ENCODE measurements around the gene ZBTB48. TPM values are rescaled to one million over a fixed set of nuclear protein-coding genes. Genes with fewer than 3 reads are reported as not detected.

The ZBTB48 gene
- total RNA-seq, 2 experiments from 2014 or later, result 15.0 to 18.3 TPM

DNA sequence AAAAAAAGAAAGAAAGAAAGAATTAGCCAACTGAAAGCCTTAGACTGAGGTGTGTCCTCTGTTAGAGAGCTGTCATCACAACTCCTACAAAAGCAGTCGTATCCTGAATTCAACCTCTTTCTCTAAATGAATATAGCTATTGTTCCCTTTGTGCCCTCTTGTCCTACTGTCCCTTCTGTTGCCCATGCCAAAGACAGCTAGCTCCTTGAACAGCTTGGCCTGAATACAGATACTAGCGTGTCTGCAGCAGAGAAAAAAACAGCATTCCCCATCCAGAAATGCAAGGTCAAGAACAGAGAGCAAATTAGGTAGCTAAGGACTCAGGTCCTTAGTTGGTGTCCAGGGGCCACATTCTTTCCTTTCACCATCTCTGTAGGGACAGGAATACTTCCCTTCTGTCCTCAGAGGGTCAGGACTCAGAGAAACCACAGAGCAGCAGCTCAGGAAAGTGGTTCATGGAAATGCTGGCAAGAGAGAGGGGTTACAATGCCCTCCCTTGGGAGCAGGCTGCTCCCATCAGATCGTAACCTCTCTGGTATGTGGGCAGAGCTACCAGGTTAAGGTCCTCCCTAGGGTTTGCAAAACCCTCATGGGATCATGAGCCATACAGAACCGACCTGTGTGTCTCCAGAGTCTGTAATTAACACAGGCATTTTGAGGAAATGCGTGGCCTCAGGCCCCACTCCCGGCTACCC is 1.8 kb upstream of the ZBTB48 start:
- Mint-ChIP-seq H3K4me3 (no peak overlapping the region), H3K4me1 (ENCODE audit: low read depth) (peaks cover 32% of the 10 kb centered on the region), H3K36me3 (ENCODE audit: low read depth) (peaks cover 4% of the 10 kb centered on the region), H3K9me3 (no peaks in the 10 kb centered on the region), H3K27me3 (ENCODE audit: low read depth) (no peaks in the 10 kb centered on the region), H3K27ac (no peak overlapping the region)
- CTCF ChIA-PET, result no interaction called here
- no peak for DNase-seq
- intact Hi-C loops (cut with micrococcal nuclease), result loop anchor here (2.0 kb wide), 1 partner anchor 47 kb away; the partner anchor contains the start of gene THAP3

DNA sequence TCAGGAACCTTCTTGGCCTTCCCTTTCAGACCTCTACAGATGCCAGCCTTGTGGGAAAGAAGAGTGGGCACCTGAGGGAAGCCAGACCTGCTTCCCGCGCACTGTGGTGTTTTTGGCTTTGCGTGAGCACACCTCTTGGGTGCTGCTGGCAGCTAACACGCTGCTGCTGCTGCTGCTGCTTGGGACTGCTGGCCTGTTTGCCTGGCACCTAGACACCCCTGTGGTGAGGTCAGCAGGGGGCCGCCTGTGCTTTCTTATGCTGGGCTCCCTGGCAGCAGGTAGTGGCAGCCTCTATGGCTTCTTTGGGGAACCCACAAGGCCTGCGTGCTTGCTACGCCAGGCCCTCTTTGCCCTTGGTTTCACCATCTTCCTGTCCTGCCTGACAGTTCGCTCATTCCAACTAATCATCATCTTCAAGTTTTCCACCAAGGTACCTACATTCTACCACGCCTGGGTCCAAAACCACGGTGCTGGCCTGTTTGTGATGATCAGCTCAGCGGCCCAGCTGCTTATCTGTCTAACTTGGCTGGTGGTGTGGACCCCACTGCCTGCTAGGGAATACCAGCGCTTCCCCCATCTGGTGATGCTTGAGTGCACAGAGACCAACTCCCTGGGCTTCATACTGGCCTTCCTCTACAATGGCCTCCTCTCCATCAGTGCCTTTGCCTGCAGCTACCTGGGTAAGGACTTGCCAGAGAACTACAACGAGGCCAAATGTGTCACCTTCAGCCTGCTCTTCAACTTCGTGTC is 995 bp upstream of the ZBTB48 start:
- no peaks in the 10 kb centered on the region for H3K27me3 Mint-ChIP-seq (ENCODE audit: low read depth)
- H3K4me1 Mint-ChIP-seq (ENCODE audit: low read depth), result peaks cover 32% of the 10 kb centered on the region
- intact Hi-C loops (cut with micrococcal nuclease), result loop anchor here (1.0 to 2.0 kb wide), 4 partner anchors 23 to 46 kb away; partner anchors contain the start of genes NOL9, PHF13 and THAP3
- peaks cover 4% of the 10 kb centered on the region for H3K36me3 Mint-ChIP-seq (ENCODE audit: low read depth)
- H3K9me3 Mint-ChIP-seq, result no peaks in the 10 kb centered on the region
- DNase-seq, result no peak
- CTCF ChIA-PET, result no interaction called here
- peak overlapping the region; percentile 94 for H3K27ac Mint-ChIP-seq
- peak overlapping the region; percentile 97 for H3K4me3 Mint-ChIP-seq

DNA sequence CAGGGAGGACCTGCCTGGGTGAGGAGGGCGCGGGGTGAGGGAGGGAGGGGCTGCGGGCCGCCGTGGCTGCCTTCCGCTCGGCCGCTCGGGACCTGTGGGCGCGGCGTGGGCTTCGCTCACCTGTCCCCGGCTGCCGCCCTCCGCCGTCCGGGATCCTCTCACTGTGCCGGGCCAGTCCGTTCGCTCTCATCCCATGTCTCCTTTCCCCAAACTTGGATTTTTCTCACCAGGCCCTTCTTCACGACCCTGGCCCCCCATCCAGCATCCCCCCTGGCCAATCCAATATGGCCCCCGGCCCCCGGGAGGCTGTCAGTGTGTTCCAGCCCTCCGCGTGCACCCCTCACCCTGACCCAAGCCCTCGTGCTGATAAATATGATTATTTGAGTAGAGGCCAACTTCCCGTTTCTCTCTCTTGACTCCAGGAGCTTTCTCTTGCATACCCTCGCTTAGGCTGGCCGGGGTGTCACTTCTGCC is 362 bp downstream of the ZBTB48 start:
- Mint-ChIP-seq H3K4me3 (peak overlapping the region; percentile 97), H3K27ac (peak overlapping the region; percentile 94), H3K36me3 (ENCODE audit: low read depth) (peaks cover 4% of the 10 kb centered on the region), H3K27me3 (ENCODE audit: low read depth) (no peaks in the 10 kb centered on the region), H3K4me1 (ENCODE audit: low read depth) (peaks cover 38% of the 10 kb centered on the region), H3K9me3 (no peaks in the 10 kb centered on the region)
- intact Hi-C loops (cut with micrococcal nuclease), result no loop called here
- CTCF ChIA-PET, result interaction anchor here (1.0 kb wide), 1 partner anchor 26 kb away, joined by 4 read pairs; the partner anchor contains the start of gene NOL9
- DNase-seq, result no peak

DNA sequence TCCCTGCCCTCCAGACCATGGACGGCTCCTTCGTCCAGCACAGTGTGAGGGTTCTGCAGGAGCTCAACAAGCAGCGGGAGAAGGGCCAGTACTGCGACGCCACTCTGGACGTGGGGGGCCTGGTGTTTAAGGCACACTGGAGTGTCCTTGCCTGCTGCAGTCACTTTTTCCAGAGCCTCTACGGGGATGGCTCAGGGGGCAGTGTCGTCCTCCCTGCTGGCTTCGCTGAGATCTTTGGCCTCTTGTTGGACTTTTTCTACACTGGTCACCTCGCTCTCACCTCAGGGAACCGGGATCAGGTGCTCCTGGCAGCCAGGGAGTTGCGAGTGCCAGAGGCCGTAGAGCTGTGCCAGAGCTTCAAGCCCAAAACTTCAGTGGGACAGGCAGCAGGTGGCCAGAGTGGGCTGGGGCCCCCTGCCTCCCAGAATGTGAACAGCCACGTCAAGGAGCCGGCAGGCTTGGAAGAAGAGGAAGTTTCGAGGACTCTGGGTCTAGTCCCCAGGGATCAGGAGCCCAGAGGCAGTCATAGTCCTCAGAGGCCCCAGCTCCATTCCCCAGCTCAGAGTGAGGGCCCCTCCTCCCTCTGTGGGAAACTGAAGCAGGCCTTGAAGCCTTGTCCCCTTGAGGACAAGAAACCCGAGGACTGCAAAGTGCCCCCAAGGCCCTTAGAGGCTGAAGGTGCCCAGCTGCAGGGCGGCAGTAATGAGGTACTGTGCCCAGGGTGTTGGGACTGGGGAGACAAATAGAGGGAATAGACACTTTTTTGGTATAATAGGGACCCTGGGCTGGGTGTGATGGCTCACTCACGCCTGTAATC is 1.0 kb downstream of the ZBTB48 start:
- Mint-ChIP-seq H3K36me3 (ENCODE audit: low read depth) (peaks cover 4% of the 10 kb centered on the region), H3K4me3 (peak overlapping the region; percentile 97), H3K27me3 (ENCODE audit: low read depth) (no peaks in the 10 kb centered on the region), H3K4me1 (ENCODE audit: low read depth) (peaks cover 38% of the 10 kb centered on the region), H3K9me3 (no peaks in the 10 kb centered on the region), H3K27ac (peak overlapping the region; percentile 82)
- DNase-seq, result no peak
- intact Hi-C loops (cut with micrococcal nuclease), result no loop called here
- CTCF ChIA-PET, result interaction anchor here (0.6 to 1.3 kb wide), 3 partner anchors 19 to 87 kb away, joined by 3 to 8 read pairs (median 4); no protein-coding TSS in a partner anchor

DNA sequence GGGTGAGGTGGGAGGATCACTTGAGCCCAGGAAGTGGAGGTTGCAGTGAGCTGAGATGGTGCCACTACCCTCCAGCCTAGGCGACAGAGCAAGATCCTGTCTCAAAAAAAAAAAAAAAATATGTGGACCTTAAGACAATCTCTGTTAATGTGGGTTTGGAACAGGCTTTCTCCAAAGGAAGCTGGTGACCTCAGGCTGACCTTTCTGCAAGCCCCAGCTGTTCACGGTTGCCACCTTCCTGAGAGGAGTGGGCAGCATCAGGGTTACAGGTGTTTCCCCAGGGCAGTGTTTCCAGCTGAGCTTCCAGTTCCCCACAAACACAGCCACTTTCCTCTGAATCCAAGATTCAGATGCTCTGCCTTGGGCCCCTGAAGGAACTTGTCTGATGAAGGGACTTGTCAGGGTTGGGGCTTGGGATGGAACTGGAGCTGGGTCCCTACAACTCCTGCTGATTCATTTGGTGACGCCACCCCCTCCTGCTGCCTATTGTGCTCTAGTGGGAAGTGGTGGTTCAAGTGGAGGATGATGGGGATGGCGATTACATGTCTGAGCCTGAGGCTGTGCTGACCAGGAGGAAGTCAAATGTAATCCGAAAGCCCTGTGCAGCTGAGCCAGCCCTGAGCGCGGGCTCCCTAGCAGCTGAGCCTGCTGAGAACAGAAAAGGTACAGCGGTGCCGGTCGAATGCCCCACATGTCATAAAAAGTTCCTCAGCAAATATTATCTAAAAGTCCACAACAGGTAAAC is 1.9 kb downstream of the ZBTB48 start:
- peaks cover 38% of the 10 kb centered on the region for H3K4me1 Mint-ChIP-seq (ENCODE audit: low read depth)
- no peak for DNase-seq
- CTCF ChIA-PET, result interaction anchor here (0.6 to 1.3 kb wide), 4 partner anchors 19 to 88 kb away, joined by 3 to 8 read pairs (median 4); no protein-coding TSS in a partner anchor
- H3K27ac Mint-ChIP-seq, result peak overlapping the region; percentile 37
- H3K9me3 Mint-ChIP-seq, result no peaks in the 10 kb centered on the region
- peaks cover 4% of the 10 kb centered on the region for H3K36me3 Mint-ChIP-seq (ENCODE audit: low read depth)
- intact Hi-C loops (cut with micrococcal nuclease), result no loop called here
- H3K27me3 Mint-ChIP-seq (ENCODE audit: low read depth), result no peaks in the 10 kb centered on the region
- peak overlapping the region; percentile 29 for H3K4me3 Mint-ChIP-seq

DNA sequence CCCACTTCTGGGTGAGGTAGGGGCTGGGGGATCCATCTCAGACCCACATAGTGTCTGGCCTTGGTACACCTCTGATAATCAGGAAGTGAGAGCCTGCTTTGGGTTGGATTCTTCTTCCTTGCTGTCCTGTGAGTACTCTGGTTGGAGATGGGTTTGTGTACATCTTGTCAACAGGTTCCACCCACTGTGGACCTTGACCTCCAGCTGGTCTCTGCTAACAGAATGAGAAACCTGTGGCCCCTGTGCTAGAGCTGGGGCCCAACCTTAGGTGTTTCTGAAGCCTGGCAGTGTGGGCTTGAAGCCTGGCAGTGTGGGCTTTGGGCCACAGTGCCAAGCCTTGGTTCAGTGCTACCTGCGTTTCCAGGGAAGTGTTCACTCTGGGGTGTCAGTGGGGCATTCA is 2.6 kb downstream of the ZBTB48 start:
- Mint-ChIP-seq H3K9me3 (no peaks in the 10 kb centered on the region), H3K36me3 (ENCODE audit: low read depth) (peaks cover 4% of the 10 kb centered on the region), H3K27me3 (ENCODE audit: low read depth) (no peaks in the 10 kb centered on the region), H3K4me3 (no peak overlapping the region), H3K4me1 (ENCODE audit: low read depth) (peaks cover 45% of the 10 kb centered on the region), H3K27ac (peak overlapping the region; percentile 53)
- CTCF ChIA-PET, result no interaction called here
- DNase-seq, result no peak
- intact Hi-C loops (cut with micrococcal nuclease), result no loop called here

DNA sequence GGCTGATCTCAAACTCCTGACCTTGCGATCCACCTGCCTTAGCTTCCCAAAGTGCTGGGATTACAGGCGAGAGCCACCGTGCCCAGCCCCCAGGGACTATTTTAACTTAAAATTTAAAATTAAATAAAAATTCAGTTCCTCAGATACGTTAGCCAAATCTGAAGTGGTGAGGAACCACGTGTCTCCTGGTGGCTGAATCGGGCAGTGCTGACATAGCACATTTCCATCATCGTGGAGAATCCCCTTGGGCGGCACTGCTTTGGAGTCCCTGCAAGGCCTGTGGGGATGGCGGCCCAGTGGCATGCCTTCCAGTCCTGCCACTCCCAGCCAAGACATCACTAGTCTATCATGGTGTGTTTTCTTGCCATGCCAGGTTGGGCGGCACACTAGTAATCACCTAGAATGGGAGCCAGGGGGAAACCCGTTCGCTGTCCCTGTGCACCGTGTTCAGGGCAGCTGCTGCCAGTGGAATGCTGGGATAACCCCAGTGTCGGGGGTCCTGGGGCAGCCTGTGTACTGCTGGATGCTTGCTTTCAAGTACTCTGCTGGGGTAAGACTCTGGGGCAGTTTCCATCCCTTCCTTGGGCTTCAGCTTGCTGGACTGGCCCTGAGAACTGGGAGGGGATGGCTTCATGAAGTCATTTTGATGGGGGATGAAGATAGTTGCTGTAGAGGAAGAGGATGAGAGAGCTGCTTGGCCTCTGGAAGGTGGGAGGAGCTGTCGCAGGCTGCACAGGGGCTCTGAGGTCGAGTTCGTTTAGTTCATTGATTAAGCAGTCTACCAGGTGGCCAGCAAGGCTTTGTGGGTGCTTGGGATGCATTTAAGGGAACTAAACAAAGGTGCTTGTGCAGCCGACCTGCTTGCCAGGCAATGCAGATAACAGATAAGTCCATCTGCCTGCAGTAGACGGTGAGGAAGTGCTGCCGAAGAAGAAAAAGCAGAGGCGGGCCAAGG is 4.6 kb downstream of the ZBTB48 start:
- intact Hi-C loops (cut with micrococcal nuclease), result no loop called here
- Mint-ChIP-seq H3K4me1 (ENCODE audit: low read depth) (peaks cover 45% of the 10 kb centered on the region), H3K4me3 (no peak overlapping the region), H3K27ac (no peak overlapping the region), H3K27me3 (ENCODE audit: low read depth) (no peaks in the 10 kb centered on the region), H3K36me3 (ENCODE audit: low read depth) (peaks cover 4% of the 10 kb centered on the region), H3K9me3 (no peaks in the 10 kb centered on the region)
- CTCF ChIA-PET, result interaction anchor here (0.6 kb wide), 1 partner anchor 72 kb away, joined by 3 read pairs; no protein-coding TSS in a partner anchor
- DNase-seq, result no peak

DNA sequence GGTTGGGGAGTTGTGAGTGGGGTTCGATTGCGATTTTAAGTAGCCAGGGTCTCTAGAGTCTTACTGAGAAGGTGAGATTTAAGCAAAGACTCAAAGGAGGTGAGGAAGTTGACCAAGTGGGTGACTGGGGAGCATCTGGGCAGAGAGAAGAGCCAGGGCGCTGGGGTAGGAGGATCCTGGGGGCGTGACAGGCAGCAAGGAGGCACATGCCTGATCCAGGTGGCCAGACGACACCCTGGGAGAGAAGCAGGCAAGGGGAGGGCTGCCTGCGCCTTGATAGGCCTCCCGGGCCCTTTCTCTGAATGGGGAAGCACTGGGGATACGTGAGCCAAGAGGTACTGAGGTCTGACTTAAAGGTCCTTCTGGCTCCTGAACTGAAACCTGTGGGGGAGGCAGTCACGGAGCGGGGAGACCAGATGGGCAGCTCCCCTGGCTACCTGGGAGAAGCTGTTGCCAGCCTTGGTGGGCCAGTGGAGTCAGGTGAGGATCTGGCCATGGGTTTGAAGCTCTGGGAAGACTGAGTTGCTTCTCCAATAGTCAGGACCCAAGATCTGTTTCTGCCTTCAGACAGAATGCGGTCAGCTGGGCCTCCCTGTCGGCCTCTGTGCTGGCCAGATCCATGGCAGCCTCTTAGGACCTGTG is 5.4 kb downstream of the ZBTB48 start:
- Mint-ChIP-seq H3K27ac (no peak overlapping the region), H3K36me3 (ENCODE audit: low read depth) (peaks cover 3% of the 10 kb centered on the region), H3K9me3 (no peaks in the 10 kb centered on the region), H3K27me3 (ENCODE audit: low read depth) (no peaks in the 10 kb centered on the region), H3K4me1 (ENCODE audit: low read depth) (peaks cover 40% of the 10 kb centered on the region), H3K4me3 (no peak overlapping the region)
- intact Hi-C loops (cut with micrococcal nuclease), result no loop called here
- CTCF ChIA-PET, result no interaction called here
- DNase-seq, result no peak

DNA sequence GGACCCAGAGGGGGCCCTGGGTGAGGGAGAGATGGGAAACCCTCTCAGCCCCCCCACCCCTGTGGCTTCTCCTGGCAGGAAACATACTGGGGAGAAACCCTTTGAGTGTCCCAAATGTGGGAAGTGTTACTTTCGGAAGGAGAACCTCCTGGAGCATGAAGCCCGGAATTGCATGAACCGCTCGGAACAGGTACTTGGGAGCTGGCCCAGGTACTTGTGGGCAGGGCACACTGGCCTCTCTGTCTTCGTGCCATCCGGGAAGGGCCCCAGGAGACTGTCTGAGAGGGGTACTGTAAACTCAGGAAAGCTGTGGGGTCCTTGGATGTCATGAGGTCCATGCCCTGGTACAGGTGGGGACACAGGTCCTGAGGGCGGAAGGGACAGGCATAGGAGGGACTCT is 6.0 kb downstream of the ZBTB48 start:
- peaks cover 35% of the 10 kb centered on the region for H3K4me1 Mint-ChIP-seq (ENCODE audit: low read depth)
- CTCF ChIA-PET, result no interaction called here

DNA sequence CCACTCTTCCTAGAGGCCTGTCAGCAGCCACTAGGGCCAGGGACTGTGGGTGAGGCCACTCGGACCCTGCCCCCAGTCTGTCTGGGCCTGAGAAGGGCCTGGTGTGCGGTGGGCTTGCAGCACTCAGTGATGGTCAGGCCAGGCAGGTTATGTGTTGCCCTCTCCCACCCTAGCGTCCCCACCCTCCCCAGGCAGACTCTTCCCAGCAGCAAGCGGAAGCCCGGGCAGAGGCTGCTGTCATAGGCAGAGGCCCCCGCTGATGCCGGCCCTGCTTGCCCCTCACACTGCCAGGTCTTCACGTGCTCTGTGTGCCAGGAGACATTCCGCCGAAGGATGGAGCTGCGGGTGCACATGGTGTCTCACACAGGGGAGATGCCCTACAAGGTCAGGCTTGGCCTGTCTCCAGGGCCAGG is 6.6 kb downstream of the ZBTB48 start:
- H3K27me3 Mint-ChIP-seq (ENCODE audit: low read depth), result no peaks in the 10 kb centered on the region
- no peak for DNase-seq
- intact Hi-C loops (cut with micrococcal nuclease), result no loop called here
- peaks cover 1% of the 10 kb centered on the region for H3K36me3 Mint-ChIP-seq (ENCODE audit: low read depth)
- peaks cover 30% of the 10 kb centered on the region for H3K4me1 Mint-ChIP-seq (ENCODE audit: low read depth)
- no peaks in the 10 kb centered on the region for H3K9me3 Mint-ChIP-seq
- H3K27ac Mint-ChIP-seq, result no peak overlapping the region
- no peak overlapping the region for H3K4me3 Mint-ChIP-seq
- CTCF ChIA-PET, result no interaction called here

More for the DNA sequence above, 6.0 kb downstream of the ZBTB48 start:
- intact Hi-C loops (cut with micrococcal nuclease), result no loop called here
- Mint-ChIP-seq H3K27ac (no peak overlapping the region), H3K9me3 (no peaks in the 10 kb centered on the region), H3K27me3 (ENCODE audit: low read depth) (no peaks in the 10 kb centered on the region), H3K4me3 (no peak overlapping the region), H3K36me3 (ENCODE audit: low read depth) (peaks cover 2% of the 10 kb centered on the region)
- DNase-seq, result no peak

All from activated naive CD4-positive, alpha-beta T cell treated with anti-CD3 and anti-CD28 coated beads for 36 hours (primary cell).